Breast epithelium (tissue), 3 donors: Measurements from ENCODE around the gene RGPD8.
"Not testable (repeated sequence)": the region's sequence is repeated elsewhere in the genome, so short reads cannot be mapped to it uniquely, and the experiment has no call there.

ENCODE experiments used
- POLR2A ChIP-seq: fragments of 450-650 bp; IDR thresholded peaks from one replicate; pipeline ENCODE4 v1.6.1; 2016; ENCODE audit warnings: antibody characterized with exemption, mild to moderate bottlenecking, moderate library complexity
- TF ChIP-seq, protein P1 (sequence below), 3 donors: fragments of 450-650 bp; IDR thresholded peaks; one replicate each; pipeline ENCODE4 v1.5.1; 2016 to 2017; ENCODE audit warnings: antibody characterized with exemption in 3 of 3, mild to moderate bottlenecking in 3 of 3, moderate library complexity in 3 of 3

DNA sequence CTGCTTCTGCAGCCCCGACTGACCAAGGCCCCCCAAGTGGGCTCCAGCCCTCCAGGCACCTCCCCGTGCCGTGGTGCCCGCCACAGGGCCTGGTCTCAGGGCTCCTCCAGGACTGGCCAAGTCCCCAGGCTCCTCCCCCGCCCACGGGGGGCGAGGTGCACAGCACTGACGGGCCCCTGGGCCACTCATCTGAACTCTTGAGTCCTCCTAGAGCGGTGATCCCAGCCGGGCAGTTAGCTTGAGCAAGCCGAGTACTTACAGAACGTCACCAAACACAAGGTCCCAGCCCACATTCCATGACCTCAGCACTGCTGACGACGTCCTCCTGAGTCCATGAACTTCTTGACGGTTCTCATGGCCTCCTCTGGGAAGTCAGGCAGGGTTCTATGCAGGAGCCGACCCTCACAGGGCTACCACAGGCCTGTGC, 4.0 kb upstream of the RGPD8 start:
- TF ChIP-seq, protein P1, sequence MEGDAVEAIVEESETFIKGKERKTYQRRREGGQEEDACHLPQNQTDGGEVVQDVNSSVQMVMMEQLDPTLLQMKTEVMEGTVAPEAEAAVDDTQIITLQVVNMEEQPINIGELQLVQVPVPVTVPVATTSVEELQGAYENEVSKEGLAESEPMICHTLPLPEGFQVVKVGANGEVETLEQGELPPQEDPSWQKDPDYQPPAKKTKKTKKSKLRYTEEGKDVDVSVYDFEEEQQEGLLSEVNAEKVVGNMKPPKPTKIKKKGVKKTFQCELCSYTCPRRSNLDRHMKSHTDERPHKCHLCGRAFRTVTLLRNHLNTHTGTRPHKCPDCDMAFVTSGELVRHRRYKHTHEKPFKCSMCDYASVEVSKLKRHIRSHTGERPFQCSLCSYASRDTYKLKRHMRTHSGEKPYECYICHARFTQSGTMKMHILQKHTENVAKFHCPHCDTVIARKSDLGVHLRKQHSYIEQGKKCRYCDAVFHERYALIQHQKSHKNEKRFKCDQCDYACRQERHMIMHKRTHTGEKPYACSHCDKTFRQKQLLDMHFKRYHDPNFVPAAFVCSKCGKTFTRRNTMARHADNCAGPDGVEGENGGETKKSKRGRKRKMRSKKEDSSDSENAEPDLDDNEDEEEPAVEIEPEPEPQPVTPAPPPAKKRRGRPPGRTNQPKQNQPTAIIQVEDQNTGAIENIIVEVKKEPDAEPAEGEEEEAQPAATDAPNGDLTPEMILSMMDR (IDR thresholded peaks at IDR 0.05) = not testable (repeated sequence)
- not testable (repeated sequence) for TF ChIP-seq POLR2A
